Upper lobe of left lung (tissue), 6 donors: ENCODE data around the gene MAN2A2. TPM values are rescaled to one million over a fixed set of nuclear protein-coding genes. Genes with fewer than 3 reads are reported as not detected.

Source experiments
- ATAC-seq, 2 donors: fragments of 200-7000 bp; cut with Tn5 transposase; one replicate each; pipeline ENCODE4 v1.9.1; 2022; ENCODE audit warnings: mild to moderate bottlenecking in 2 of 2, moderate library complexity in 2 of 2; ENCODE audit not compliant: low FRiP score in 2 of 2
- DNase-seq, 2 donors: peaks; one replicate each; pipeline ENCODE4 v3.0.0-alpha.2; 2019 to 2020
- H3K27ac ChIP-seq, 4 donors: fragments of 200-600 bp; sonication (generic); one replicate each; pipeline ENCODE4 v1.5.1; 2016 to 2019
- H3K27me3 ChIP-seq, 4 donors: fragments of 200-600 bp; sonication (generic); one replicate each; pipeline ENCODE4 v1.5.1; 2017 to 2019
- H3K36me3 ChIP-seq, 4 donors: fragments of 200-600 bp; sonication (generic); one replicate each; pipeline ENCODE4 v1.5.1; 2016 to 2019
- H3K4me1 ChIP-seq, 4 donors: fragments of 200-600 bp; sonication (generic); one replicate each; pipeline ENCODE4 v1.5.1; 2018 to 2019
- H3K4me3 ChIP-seq, 4 donors: fragments of 200-600 bp; sonication (generic); one replicate each; pipeline ENCODE4 v1.5.1; 2017 to 2019; ENCODE audit warnings: mild to moderate bottlenecking in 2 of 4, moderate library complexity in 1 of 4
- H3K9me3 ChIP-seq, 4 donors: fragments of 200-600 bp; sonication (generic); one replicate each; pipeline ENCODE4 v1.5.1; 2018 to 2019
- EP300 ChIP-seq, 4 donors: sonication (generic); formaldehyde crosslinking; IDR thresholded peaks; one replicate each; pipeline ENCODE4 v1.5.1; 2017; ENCODE audit warnings: antibody characterized with exemption in 4 of 4, control low read depth in 2 of 4
- POLR2A ChIP-seq, 4 donors: fragments of 450-650 bp; IDR thresholded peaks; one replicate each; pipeline ENCODE4 v1.5.1; 2016 to 2017; ENCODE audit warnings: antibody characterized with exemption in 4 of 4, mild to moderate bottlenecking in 2 of 4
- POLR2AphosphoS5 ChIP-seq, 2 donors: sonication (generic); formaldehyde crosslinking; IDR thresholded peaks; one replicate each; pipeline ENCODE4 v1.5.1; 2017; ENCODE audit warnings: antibody characterized with exemption in 2 of 2
- WGBS, 2 donors: methylation state at CpG; one replicate each; pipeline ENCODE4 v1.1.5; 2017 to 2018; 5-methylcytosine and 5-hydroxymethylcytosine counted together
- total RNA-seq, 6 donors: library from RNA; depleted of rRNA in 4 of 6; stranded (reverse); fragments of >200 nt in 4 of 6; gene quantifications; one replicate each; pipeline versions ENCODE4 v1.1.0 to v1.2.1, GENCODE V29; 2016 to 2021
- TF ChIP-seq, protein P1 (sequence below), 6 experiments: fragments of 450-650 bp in 4 of 6; fragments of 200-600 bp in 2 of 6; sonication (generic) in 2 of 6; IDR thresholded peaks; one replicate each; pipeline ENCODE4 v1.5.1; 2016 to 2019; ENCODE audit warnings: antibody characterized with exemption in 6 of 6
- donor health status: DM: no; HTN: no; CAD: no; lungs with moderate emphysema.
- donor health status: DM: no; HTN: yes; CAD: no; lungs with severe emphysema.

Gene MAN2A2
- total RNA-seq, 6 donors from 2014 or later, result 36.8 to 219 (median 90.1) TPM

DNA sequence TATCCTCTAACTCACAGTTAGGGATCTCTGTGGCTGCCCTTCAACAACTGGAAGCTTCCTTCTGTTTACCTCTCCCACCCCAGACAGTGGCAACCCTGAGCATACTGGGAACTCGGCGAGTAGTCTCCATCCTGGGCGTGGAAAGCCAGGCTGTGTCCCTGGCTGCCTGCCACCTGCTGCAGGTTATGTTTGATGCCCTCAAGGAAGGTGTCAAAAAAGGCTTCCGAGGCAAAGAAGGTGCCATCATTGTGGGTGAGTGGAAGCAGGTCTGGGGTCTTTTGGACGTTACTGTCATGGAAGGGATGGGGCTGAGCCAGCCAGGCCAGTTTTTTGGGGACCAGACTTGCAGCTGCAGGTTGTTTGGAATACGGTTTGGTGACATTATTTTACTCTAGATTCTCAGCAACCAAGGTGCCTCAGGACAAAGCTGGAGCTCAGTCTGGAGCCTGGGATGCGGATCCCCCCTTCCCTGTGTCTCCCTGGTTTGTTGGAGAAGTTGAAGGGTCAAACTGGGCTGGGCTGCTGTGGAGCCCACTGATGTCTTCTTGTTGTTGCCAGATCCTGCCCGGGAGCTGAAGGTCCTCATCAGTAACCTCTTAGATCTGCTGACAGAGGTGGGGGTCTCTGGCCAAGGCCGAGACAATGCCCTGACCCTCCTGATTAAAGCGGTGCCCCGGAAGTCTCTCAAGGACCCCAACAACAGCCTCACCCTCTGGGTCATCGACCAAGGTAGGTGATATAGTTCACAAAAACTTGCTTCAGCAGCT lies 39.4 kb downstream of the MAN2A2 start:
- Histone ChIP-seq H3K4me3 (no peak overlapping the region), H3K27ac (no peak overlapping the region), H3K4me1 (no peaks in the 10 kb centered on the region), H3K27me3 (no peaks in the 10 kb centered on the region), H3K9me3 (no peaks in the 10 kb centered on the region), H3K36me3 (peaks cover 68 to 97% (median 90%) of the 10 kb centered on the region in 4 donors)
- WGBS, 2 donors, result 91 to 95% methylated on average over 6 to 12 of the region's 12 CpGs
- ATAC-seq (no peak), DNase-seq (no peak)
- TF ChIP-seq POLR2AphosphoS5 (IDR thresholded peaks at IDR 0.05) (no peak), EP300 (IDR thresholded peaks at IDR 0.05) (no peak), POLR2A (IDR thresholded peaks at IDR 0.05) (no peak)
- TF ChIP-seq, protein P1, sequence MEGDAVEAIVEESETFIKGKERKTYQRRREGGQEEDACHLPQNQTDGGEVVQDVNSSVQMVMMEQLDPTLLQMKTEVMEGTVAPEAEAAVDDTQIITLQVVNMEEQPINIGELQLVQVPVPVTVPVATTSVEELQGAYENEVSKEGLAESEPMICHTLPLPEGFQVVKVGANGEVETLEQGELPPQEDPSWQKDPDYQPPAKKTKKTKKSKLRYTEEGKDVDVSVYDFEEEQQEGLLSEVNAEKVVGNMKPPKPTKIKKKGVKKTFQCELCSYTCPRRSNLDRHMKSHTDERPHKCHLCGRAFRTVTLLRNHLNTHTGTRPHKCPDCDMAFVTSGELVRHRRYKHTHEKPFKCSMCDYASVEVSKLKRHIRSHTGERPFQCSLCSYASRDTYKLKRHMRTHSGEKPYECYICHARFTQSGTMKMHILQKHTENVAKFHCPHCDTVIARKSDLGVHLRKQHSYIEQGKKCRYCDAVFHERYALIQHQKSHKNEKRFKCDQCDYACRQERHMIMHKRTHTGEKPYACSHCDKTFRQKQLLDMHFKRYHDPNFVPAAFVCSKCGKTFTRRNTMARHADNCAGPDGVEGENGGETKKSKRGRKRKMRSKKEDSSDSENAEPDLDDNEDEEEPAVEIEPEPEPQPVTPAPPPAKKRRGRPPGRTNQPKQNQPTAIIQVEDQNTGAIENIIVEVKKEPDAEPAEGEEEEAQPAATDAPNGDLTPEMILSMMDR (IDR thresholded peaks at IDR 0.05), result no peak

DNA sequence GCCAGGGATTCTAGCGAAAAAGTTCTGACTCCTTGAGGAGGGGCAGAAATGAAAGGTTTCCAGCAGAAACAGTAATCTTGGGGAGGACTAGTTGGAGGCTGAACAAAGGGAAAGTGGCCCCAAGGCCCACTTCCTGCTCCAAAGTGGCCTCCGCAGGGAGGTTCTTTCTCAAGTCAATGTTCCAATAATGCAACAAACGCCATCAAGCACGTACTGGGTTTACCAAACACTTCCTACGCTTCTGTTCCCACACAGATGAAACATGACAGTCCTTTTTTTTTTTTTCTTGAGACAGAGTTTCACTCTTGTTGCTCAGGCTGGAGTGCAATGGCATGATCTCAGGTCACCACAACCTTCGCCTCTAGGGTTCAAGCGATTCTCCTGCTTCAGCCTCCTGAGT lies 42.0 kb downstream of the MAN2A2 start:
- no peaks in the 10 kb centered on the region for H3K9me3 ChIP-seq
- no peaks in the 10 kb centered on the region for H3K4me1 ChIP-seq
- WGBS, 2 donors, result 88% methylated on average over 7 of the region's 7 CpGs
- no peak for ATAC-seq
- no peak overlapping the region for H3K27ac ChIP-seq
- H3K4me3 ChIP-seq, result no peak overlapping the region
- TF ChIP-seq, protein P1 (IDR thresholded peaks at IDR 0.05), result no peak
- TF ChIP-seq POLR2A (IDR thresholded peaks at IDR 0.05), result no peak
- TF ChIP-seq EP300 (IDR thresholded peaks at IDR 0.05), result no peak
- no peak for DNase-seq
- peaks cover 65 to 98% (median 92%) of the 10 kb centered on the region in 4 donors for H3K36me3 ChIP-seq
- H3K27me3 ChIP-seq, result no peaks in the 10 kb centered on the region

DNA sequence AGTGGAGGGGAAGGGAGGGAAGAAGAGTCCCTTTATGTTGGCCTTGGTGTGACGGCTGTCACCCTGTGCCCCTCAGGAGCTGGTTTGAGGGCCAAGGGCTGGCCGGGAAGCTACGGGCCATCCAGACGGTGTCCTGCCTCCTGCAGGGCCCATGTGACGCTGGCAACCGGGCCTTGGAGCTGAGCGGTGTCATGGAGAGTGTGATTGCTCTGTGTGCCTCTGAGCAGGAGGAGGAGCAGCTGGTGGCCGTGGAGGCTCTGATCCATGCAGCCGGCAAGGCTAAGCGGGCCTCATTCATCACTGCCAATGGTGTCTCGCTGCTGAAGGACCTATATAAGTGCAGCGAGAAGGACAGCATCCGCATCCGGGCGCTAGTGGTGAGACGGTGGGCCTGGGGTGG lies 43.4 kb downstream of the MAN2A2 start:
- DNase-seq (peak in 1 of 2 donors; percentile 56), ATAC-seq (no peak)
- peaks cover 55 to 97% (median 91%) of the 10 kb centered on the region in 4 donors for H3K36me3 ChIP-seq
- H3K9me3 ChIP-seq, result no peaks in the 10 kb centered on the region
- H3K4me3 ChIP-seq, result no peak overlapping the region
- H3K4me1 ChIP-seq, result no peaks in the 10 kb centered on the region
- H3K27me3 ChIP-seq, result no peaks in the 10 kb centered on the region
- TF ChIP-seq POLR2A (IDR thresholded peaks at IDR 0.05) (no peak), POLR2AphosphoS5 (IDR thresholded peaks at IDR 0.05) (no peak), EP300 (IDR thresholded peaks at IDR 0.05) (no peak)
- TF ChIP-seq, protein P1 (IDR thresholded peaks at IDR 0.05), result no peak
- 93 to 98% methylated on average over 10 to 16 of the region's 16 CpGs for WGBS, 2 donors
- H3K27ac ChIP-seq, result no peak overlapping the region

DNA sequence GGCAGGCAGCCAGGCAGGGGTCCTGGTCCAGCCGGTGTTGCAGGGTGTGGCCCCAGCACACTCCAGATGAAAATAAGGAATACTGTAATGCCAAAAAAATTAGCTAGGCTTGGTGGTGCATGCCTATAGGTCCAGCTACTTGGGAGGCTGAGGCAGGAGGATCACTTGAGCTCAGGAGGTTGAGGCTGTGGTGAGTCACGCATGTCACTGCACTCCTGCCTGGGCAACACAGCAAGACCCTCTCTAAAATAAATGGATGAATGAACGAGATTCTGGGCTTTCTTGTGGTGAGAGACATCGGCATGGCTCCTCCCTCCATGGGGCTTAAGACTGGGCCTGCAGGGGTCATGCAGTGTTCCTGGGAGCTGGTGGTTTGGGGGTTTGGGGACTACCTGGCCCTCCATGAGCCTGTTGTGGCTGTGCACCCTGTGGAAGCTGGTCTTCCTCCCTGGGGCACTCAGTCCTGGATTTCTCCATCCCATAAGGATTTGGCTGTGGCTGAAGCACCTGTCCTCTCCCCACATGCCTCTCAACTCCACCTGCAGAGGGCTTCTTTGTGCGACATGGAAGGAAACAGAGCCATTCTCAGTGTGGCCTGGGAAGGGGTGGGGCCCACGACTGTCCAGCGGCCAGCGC lies 44.0 kb downstream of the MAN2A2 start:
- no peak for DNase-seq
- Histone ChIP-seq H3K27me3 (no peaks in the 10 kb centered on the region), H3K4me1 (no peaks in the 10 kb centered on the region), H3K9me3 (no peaks in the 10 kb centered on the region), H3K27ac (no peak overlapping the region), H3K4me3 (no peak overlapping the region), H3K36me3 (peaks cover 54 to 97% (median 91%) of the 10 kb centered on the region in 4 donors)
- no peak for ATAC-seq
- 80 to 93% methylated on average over 7 to 8 of the region's 8 CpGs for WGBS, 2 donors
- TF ChIP-seq EP300 (IDR thresholded peaks at IDR 0.05) (no peak), POLR2AphosphoS5 (IDR thresholded peaks at IDR 0.05) (no peak), POLR2A (IDR thresholded peaks at IDR 0.05) (no peak)
- TF ChIP-seq, protein P1 (IDR thresholded peaks at IDR 0.05), result no peak
